Astrocyte of the cerebellum (primary cell): ENCODE results near the gene THSD4.

ENCODE experiments used
- DNase-seq: peaks from one replicate; pipeline ENCODE4 v3.0.0-alpha.2; 2011; ENCODE audit warnings: low read depth
- H3K4me3 ChIP-seq: 2 replicates; pipeline ENCODE4 v1.5.1; 2011; ENCODE audit warnings: mild to moderate bottlenecking, low read depth, low read length, moderate library complexity
- in situ Hi-C: cut with HindIII; loops from 2 replicates; pipeline ENCODE4 v1.10.0; 2017; ENCODE audit warnings: low sequenced_read_pairs
- TF ChIP-seq, protein P1 (sequence below): IDR thresholded peaks from 2 replicates; pipeline ENCODE4 v1.5.1; 2012; ENCODE audit warnings: low read length, low read depth, moderate library complexity, mild to moderate bottlenecking; ENCODE audit errors: missing control alignments

Gene THSD4

GRCh38 chr15:71349336-71349735 lies 234.1 kb downstream of the THSD4 start:
- DNase-seq = no peak
- no peak overlapping the region for H3K4me3 ChIP-seq
- TF ChIP-seq, protein P1, sequence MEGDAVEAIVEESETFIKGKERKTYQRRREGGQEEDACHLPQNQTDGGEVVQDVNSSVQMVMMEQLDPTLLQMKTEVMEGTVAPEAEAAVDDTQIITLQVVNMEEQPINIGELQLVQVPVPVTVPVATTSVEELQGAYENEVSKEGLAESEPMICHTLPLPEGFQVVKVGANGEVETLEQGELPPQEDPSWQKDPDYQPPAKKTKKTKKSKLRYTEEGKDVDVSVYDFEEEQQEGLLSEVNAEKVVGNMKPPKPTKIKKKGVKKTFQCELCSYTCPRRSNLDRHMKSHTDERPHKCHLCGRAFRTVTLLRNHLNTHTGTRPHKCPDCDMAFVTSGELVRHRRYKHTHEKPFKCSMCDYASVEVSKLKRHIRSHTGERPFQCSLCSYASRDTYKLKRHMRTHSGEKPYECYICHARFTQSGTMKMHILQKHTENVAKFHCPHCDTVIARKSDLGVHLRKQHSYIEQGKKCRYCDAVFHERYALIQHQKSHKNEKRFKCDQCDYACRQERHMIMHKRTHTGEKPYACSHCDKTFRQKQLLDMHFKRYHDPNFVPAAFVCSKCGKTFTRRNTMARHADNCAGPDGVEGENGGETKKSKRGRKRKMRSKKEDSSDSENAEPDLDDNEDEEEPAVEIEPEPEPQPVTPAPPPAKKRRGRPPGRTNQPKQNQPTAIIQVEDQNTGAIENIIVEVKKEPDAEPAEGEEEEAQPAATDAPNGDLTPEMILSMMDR = no peak
- in situ Hi-C loops = no loop called here

- in situ Hi-C loops = no loop called here
Observed at GRCh38 chr15:71349736-71350526, 234.7 kb downstream of the THSD4 start.

DNA sequence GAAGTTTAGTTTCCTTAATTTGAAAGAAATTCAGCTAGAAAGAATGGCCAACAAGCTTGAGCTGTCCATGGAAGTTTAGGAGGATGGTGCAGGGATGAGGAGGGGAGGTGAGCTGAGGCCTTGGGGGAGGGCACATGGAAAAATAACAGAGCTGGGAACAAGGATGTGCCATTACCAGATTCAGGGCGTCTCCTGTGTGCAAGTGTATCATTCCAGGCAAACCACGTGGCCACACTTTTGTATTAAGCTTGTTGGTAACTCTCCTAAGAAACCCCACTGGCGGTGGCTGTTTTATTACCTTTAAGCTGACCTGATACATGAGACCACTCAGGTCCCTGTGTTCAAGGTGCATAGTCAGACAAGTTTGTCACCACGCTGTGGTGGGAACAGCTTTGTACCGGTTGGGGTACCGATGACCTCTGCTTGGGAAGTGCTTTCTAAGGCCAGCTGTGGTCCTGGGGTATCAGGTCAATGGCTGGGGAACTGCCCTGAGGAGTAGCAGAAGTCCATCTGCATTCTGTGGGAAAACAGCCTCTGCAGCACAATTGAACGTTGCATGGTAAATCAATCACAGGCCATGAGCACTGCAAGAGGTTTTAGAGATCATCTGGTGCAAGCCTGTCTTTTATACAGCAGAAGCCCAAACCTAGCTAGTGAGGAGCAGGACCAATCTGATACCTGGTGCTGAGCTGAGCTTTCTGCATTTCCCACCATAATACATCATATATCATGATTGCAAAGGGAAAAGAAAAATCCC lies 235.5 kb downstream of the THSD4 start:
- DNase-seq = no peak
- TF ChIP-seq, protein P1 = no peak
- H3K4me3 ChIP-seq = no peak overlapping the region
- in situ Hi-C loops = no loop called here

More at GRCh38 chr15:71349736-71350526, 234.7 kb downstream of the THSD4 start:
- no peak for DNase-seq
- H3K4me3 ChIP-seq = no peak overlapping the region
- TF ChIP-seq, protein P1 = no peak

GRCh38 chr15:71352125-71352524 lies 236.9 kb downstream of the THSD4 start:
- in situ Hi-C loops = no loop called here
- TF ChIP-seq, protein P1 = no peak
- no peak overlapping the region for H3K4me3 ChIP-seq
- no peak for DNase-seq

- in situ Hi-C loops = no loop called here
- DNase-seq = no peak
- H3K4me3 ChIP-seq = no peak overlapping the region
- TF ChIP-seq, protein P1 = no peak
Observed at GRCh38 chr15:71352765-71353164, 237.5 kb downstream of the THSD4 start.

DNA sequence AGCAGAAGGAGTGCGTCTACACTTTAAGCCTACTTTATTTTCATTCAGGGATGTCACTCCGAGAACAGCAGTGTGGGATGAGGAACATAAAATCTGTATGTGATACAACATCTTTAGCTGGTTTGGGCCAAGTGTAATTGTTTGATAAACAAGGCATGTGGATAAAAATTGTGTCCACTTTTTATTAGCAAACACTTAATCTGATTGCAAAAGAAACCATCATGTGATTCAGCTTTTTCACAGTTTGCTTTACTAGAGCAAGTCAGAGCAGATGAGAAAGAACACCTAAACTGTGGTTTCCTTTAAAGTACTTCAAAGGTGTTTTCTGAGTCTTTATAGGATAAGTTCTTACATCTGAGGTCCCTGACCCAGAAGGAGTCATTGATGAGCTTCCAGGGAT lies 237.9 kb downstream of the THSD4 start:
- TF ChIP-seq, protein P1 = no peak
- H3K4me3 ChIP-seq = no peak overlapping the region
- in situ Hi-C loops = no loop called here
- no peak for DNase-seq
